UCSD-AML1 (cell line): ENCODE measurements around the gene IGF2.

ENCODE experiments used
- DNase-seq: peaks from one replicate; lab custom pipeline; 2025; ENCODE audit not compliant: unreplicated experiment; lab: John Stamatoyannopoulos, UW

The IGF2 gene

DNA sequence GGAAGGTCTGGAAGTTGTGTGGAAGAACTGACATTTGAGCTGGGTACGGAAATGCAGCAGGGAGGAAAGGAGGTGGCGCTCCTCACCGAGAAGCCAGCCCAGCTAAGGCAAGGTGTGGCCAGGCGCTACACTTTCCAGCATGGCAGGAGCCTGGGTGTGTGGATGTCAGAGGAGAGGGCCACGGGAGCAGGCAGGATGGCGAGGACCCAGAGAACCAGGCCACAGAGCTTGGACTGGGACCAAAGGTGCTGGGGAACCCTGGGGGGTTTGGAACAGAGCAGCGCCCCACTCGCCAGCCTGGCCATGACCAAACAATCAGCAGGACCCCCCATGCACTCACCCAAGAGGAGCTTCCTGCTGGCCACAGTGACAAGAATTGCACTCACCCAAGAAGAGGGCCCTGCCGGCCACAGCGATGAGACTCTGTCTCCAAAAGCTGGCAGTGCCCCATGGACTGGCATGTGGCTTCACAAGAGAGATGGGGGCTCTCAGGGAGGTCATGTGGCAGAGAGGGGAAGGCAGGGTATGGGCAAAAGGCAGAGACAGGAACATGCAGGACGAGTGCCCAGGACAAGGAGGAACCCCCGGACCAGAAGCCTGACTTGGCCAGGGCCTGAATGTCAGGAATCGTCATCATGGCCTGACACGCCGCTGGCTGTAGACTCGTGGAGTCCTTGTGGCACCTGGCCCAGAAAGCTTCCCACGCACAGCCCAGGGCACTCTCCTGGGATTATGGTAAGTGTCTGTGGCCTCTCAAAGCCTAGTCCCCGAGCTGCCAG is 45.4 kb downstream of the IGF2 start:
- no peak for DNase-seq

DNA sequence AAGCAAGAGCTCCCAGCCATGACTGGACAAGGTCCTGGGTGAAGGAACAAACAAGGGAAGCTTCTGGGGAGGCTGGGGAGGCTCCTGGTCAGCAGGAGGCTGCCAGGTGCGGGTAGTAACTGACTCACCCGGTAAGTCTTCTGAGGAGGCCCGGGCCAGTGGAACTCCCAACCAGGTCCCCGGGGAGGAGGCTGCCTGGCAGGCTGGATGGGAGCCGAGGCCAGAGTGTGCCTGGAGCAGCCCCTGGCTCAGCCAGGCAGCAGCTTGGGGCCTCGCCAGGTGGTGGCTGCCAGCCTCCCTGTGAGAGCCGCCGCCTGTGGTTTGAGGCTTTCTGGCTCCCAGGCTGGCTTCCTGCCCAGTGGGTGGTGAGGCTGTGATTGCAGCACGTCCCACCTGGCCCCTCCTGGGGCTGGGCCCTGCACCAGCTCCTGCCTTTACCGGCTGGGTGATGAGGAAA is 46.2 kb downstream of the IGF2 start:
- DNase-seq: peak; percentile 32

- DNase-seq: no peak
These were observed 46.7 kb downstream of the IGF2 start for GRCh38 chr11:2092464-2092910.

GRCh38 chr11:2091786-2092463 is 47.3 kb downstream of the IGF2 start:
- no peak for DNase-seq

DNA sequence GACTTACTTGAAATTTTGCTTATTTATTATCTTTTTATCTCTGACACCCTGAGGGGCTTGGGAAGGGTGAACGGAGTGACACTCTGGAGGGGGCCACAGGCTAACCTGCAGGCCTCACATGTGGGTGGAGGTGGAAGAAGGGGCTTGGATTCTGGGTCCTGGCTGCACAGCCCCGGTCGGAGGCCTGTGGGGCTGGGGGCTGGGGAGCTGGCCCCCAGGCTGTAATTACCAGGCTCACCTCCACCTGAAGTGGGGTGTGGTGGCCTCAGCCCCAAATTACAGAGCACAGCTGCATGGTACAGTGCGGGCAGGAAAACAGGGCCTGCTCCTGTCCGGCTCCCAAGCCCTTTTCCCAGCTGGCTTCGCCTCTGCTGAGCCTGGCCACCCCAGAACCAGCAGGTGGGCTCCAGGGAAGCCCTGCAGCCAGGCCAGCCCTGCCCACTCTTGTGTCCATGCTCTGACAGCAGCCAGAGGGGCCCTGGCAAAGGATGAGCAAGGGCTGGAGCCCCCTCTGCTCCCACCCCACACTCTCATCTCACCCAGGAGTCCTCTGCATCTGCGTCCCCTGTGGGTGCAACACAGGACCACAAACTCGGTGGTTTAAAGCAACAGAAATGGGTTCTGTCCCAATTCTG is 48.0 kb downstream of the IGF2 start:
- no peak for DNase-seq

DNA sequence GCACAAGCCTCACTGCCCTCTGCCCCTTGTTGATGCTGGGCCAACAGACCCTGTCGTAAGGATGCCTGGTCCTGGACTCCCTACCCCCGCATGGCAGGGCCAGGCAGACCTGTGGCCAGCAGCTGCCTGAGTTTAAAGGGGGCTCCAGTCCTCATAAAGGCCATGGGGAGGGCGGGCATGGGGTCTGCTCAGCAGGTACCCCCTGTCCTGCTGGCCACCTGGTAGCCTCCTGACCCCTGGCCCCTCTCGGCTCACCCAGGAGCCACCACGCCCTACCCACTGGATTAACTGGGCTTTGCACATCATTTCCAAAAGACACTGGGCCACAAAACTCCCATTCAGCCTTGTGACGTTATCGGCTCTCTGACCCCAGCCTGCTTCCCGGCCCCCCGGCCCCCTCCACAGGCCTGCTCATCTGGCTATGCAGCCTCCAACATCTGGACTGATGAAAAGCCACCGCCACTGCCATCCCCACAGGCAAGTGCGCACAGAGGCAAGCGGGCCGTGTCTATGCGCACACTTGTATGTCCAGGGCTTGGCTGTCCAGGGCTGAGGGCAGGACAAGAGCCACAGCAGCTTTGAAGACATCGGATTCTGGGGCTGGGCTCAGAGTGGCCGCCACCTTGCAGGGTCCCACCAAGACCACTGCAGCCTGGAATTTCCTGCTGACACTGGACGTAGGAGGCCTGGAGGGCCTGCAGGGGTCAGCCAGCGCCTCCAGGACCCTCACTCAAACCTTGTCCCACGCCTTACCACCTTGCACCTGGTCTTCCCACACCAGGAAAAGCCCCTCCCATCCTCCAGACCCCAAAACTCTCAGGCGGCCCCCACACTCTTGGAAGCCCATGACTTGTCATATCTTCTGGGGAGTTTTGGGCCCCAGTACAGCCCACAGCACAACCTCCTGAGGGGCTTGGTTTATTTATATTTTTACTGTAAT is 48.7 kb downstream of the IGF2 start:
- DNase-seq: no peak

- DNase-seq: peak; percentile 64
These were observed 49.5 kb downstream of the IGF2 start for GRCh38 chr11:2089536-2090165.

DNA sequence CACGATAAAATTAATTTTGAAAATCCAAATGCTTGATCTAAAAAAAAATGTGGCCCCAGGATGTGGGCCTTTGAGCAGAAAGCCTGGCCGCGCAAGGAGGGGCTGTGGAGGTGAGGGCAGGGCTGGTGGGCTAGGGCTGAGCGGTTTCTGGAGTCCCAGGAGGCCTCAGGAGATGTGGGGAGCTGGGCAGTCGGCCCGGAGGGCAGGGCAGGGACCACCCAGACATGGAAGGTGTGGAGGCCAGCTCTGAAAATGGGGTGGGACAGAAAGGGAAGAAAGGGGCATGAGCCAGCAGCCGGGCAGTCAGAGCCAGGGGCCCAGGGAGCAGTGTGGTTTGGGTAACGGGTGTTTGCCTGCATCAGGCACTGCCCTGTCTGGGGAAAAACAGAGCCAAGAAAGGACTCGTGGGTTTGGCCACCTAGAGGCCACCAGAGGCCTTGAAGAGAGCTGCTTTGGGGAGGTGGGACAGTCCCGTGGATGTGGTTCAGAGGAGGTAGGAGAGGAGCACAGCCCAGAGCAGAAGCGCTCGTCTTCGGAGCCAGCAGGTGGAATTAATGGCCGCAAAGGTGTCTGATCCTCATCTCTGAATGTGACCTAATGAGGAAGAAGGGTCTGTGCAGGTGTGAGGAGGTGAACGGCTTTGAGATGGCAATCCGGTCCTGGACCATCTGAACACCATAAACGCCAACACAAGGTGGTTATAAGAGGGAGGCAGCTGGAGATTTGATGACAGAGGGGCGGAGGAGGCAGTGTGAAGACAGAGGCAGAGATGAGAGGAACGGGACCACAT is 50.2 kb downstream of the IGF2 start:
- no peak for DNase-seq

- DNase-seq: no peak
These were observed 50.9 kb downstream of the IGF2 start for GRCh38 chr11:2088284-2088683.

GRCh38 chr11:2086239-2087040 is 52.7 kb downstream of the IGF2 start:
- DNase-seq: no peak

DNA sequence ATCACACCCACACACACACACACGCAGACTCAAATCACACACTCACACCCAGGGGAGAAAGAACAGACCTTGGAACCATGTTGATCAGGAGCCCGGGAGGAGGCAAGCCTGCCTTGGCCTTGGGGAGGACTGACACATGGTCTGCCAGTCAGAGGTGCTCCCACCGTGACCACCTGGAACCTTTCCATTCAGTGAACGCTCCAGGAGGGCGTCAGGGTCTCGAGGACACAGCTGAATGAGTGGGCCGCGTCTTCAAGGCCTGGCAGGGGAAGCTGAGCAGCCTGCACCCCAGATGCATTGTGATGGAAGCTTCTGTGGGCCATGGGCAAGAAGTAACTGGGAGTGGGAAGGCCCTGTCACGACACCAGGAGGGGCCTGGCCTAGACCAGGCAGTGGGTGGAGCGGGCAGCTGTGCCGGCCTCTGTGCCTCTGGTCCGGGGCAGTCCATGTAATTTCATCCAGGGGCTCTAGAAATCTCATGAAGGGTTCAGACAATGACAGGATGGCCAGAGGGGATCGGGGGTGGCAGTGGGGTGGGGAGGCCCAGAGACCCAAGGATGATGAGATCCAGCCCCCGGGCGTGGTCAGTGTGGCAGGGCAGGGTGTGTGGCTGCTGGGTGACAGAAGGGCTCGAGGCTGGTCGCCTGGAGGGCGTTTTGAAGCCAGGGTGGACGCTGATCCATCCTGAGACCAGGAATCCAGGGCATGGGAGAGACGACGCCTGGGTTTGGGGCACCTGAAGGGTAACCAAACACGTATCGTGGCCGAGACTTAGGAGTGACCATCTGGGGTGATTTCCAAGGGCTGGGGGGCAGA is 53.7 kb downstream of the IGF2 start:
- no peak for DNase-seq

DNA sequence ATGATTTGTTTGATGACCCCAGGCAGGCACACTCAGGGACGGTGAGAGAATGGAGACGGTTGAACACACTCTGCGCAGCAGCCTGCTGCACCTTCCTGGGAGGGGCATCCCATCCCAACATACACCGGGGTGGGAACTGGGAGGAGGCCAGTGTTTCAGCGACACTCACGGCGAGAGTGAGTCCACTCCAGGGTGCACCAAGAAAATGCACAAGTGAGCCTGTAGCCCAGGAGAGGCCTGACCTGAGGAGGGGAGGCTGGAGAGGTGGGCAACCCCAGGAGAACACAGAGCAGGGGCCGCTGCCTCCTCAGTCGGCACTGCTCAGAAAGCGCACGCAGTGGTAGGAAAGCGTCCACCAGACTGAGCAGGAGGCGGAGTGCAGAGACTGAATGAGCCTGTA is 54.5 kb downstream of the IGF2 start:
- DNase-seq: no peak
